B cell (primary cell): Measurements from ENCODE around the gene ST3GAL3. TPM values are rescaled to one million over a fixed set of nuclear protein-coding genes. Genes with fewer than 3 reads are reported as not detected.

Experiments used
- ATAC-seq: fragments of 200-7000 bp; cut with Tn5 transposase; one replicate; pipeline ENCODE4 v1.10.0; 2021; ENCODE audit warnings: low read depth, mild to moderate bottlenecking, moderate number of reproducible peaks, moderate library complexity
- CTCF ChIA-PET: fragments of 350-600 bp; sonication (Branson Sonifier 250); formaldehyde crosslinking; loops from one replicate; lab custom pipeline; 2021; ENCODE audit warnings: antibody characterized with exemption, inconsistent platforms; lab: Charles Lee
- POLR2A ChIA-PET: fragments of 350-600 bp; sonication (Branson Sonifier 250); formaldehyde crosslinking; loops from one replicate; lab custom pipeline; 2021; ENCODE audit warnings: antibody characterized with exemption; lab: Charles Lee
- DNase-seq: peaks from one replicate; pipeline ENCODE4 v3.0.0; 2013
- H2AFZ ChIP-seq: 2 replicates; pipeline ENCODE4 v1.6.1; 2012; ENCODE audit warnings: mild to moderate bottlenecking, low read depth, low read length; ENCODE audit not compliant: insufficient read depth, poor library complexity, severe bottlenecking
- H3K27ac ChIP-seq, 2 donors: 1 replicate in 1 of 2; 2 replicates in 1 of 2; pipeline ENCODE4 v1.5.1; 2012 to 2013; ENCODE audit warnings: low read length in 2 of 2, mild to moderate bottlenecking in 2 of 2, moderate library complexity in 1 of 2
- H3K27me3 ChIP-seq, 4 experiments: fragments of 200-600 bp in 1 of 4; sonication (generic) in 1 of 4; replicated peaks in 1 of 4; 1 replicate in 2 of 4; 2 replicates in 2 of 4; pipeline versions ENCODE4 v1.6.1 to v1.7.0; 2013 to 2016; ENCODE audit warnings: low read length in 3 of 4, mild to moderate bottlenecking in 2 of 4, mixed read lengths in 1 of 4, moderate library complexity in 1 of 4; ENCODE audit not compliant: insufficient read depth in 4 of 4, control insufficient read depth in 3 of 4; ENCODE audit errors: control extremely low read depth in 1 of 4
- H3K36me3 ChIP-seq, 2 experiments: replicated peaks in 1 of 2; 1 replicate in 1 of 2; 2 replicates in 1 of 2; pipeline versions ENCODE4 v1.6.1 to v1.7.1; 2013; ENCODE audit warnings: low read length in 1 of 2; ENCODE audit not compliant: insufficient read depth in 2 of 2, control insufficient read depth in 1 of 2; ENCODE audit errors: control extremely low read depth in 1 of 2, extremely low read depth in 1 of 2
- H3K4me1 ChIP-seq, 2 donors: fragments of 200-600 bp in 1 of 2; sonication (generic) in 1 of 2; 1 replicate in 1 of 2; 2 replicates in 1 of 2; pipeline versions ENCODE4 v1.5.1 to v1.6.1; 2013 to 2017; ENCODE audit warnings: low read length in 2 of 2; ENCODE audit not compliant: control insufficient read depth in 2 of 2, insufficient read depth in 2 of 2
- H3K4me2 ChIP-seq: replicated peaks from 2 replicates; pipeline ENCODE3; 2012; ENCODE audit warnings: mild to moderate bottlenecking, low read depth, low read length; ENCODE audit not compliant: poor library complexity, severe bottlenecking
- H3K4me3 ChIP-seq, 5 experiments: fragments of 200-600 bp in 1 of 5; sonication (generic) in 1 of 5; 1 replicate in 3 of 5; 2 replicates in 2 of 5; pipeline versions ENCODE4 v1.5.1 to v1.7.0; 2011 to 2016; ENCODE audit warnings: low read length in 4 of 5, mild to moderate bottlenecking in 4 of 5, low read depth in 2 of 5, control low read depth in 1 of 5, moderate library complexity in 1 of 5; ENCODE audit not compliant: insufficient read depth in 1 of 5; ENCODE audit errors: control extremely low read depth in 1 of 5, extremely low read depth in 1 of 5
- H3K79me2 ChIP-seq: fragments of 200-600 bp; sonication (generic); one replicate; pipeline ENCODE4 v1.6.0; 2016; ENCODE audit warnings: low read length; ENCODE audit not compliant: control insufficient read depth, insufficient read depth
- H3K9ac ChIP-seq: fragments of 200-600 bp; sonication (generic); 2 replicates; pipeline ENCODE4 v1.6.1; 2017; ENCODE audit warnings: mild to moderate bottlenecking, low read length, moderate library complexity
- H3K9me3 ChIP-seq, 3 donors: one replicate each; pipeline versions ENCODE4 v1.6.1 to v1.7.1; 2013; ENCODE audit warnings: low read length in 2 of 3; ENCODE audit not compliant: control insufficient read depth in 2 of 3, insufficient read depth in 1 of 3; ENCODE audit errors: control extremely low read depth in 1 of 3
- H4K20me1 ChIP-seq: 2 replicates; pipeline ENCODE4 v1.6.0; 2012; ENCODE audit warnings: mild to moderate bottlenecking, low read length; ENCODE audit not compliant: insufficient read depth, control insufficient read depth, poor library complexity, severe bottlenecking
- H3K27ac Mint-ChIP-seq: one replicate; pipeline ENCODE4 v1.8.0; 2021; ENCODE audit warnings: mixed read lengths
- H3K27me3 Mint-ChIP-seq: one replicate; pipeline ENCODE4 v1.8.0; 2021; ENCODE audit warnings: mixed read lengths
- H3K4me1 Mint-ChIP-seq: one replicate; pipeline ENCODE4 v1.8.0; 2021; ENCODE audit warnings: mixed read lengths
- H3K4me3 Mint-ChIP-seq: one replicate; pipeline ENCODE4 v1.8.0; 2021; ENCODE audit warnings: mixed read lengths
- H3K9me3 Mint-ChIP-seq: one replicate; pipeline ENCODE4 v1.8.0; 2022; ENCODE audit warnings: mixed read lengths; ENCODE audit not compliant: insufficient read depth
- CTCF ChIP-seq: fragments of 200-600 bp; IDR thresholded peaks from one replicate; pipeline ENCODE4 v1.8.0; 2022; ENCODE audit warnings: antibody characterized with exemption, mild to moderate bottlenecking
- EZH2 ChIP-seq: IDR thresholded peaks from 2 replicates; pipeline ENCODE4 v1.6.1; 2012; ENCODE audit warnings: borderline replicate concordance, low read depth, mild to moderate bottlenecking, moderate library complexity, low read length; ENCODE audit not compliant: insufficient read depth, poor library complexity, severe bottlenecking
- WGBS: methylation state at CpG from one replicate; pipeline ENCODE4 v1.1.5; 2013; ENCODE audit warnings: missing lambda C conversion rate; ENCODE audit not compliant: insufficient coverage; 5-methylcytosine and 5-hydroxymethylcytosine counted together
- intact Hi-C: fragments of 100-400 bp; cut with micrococcal nuclease; formaldehyde crosslinking; loops from one replicate; pipeline ENCODE4 v1.10.0; 2022
- polyA plus RNA-seq: library from polyadenylated mRNA; depleted of rRNA; stranded (reverse); fragments of >200 nt; gene quantifications from 2 replicates; pipeline ENCODE4 v1.2.3, GENCODE V29; 2012
- total RNA-seq, 2 donors: library from RNA; stranded (reverse); fragments of 120-200 nt in 1 of 2; gene quantifications; 1 replicate in 1 of 2; 2 replicates in 1 of 2; pipeline versions ENCODE4 v1.2.3 to v1.2.4, GENCODE V29; 2013 to 2022

ST3GAL3 gene
- total and polyA plus RNA-seq, 2 donors (not counting 1 experiment from before 2014, with no cell fraction given) = 16.8 to 31.4 TPM

DNA sequence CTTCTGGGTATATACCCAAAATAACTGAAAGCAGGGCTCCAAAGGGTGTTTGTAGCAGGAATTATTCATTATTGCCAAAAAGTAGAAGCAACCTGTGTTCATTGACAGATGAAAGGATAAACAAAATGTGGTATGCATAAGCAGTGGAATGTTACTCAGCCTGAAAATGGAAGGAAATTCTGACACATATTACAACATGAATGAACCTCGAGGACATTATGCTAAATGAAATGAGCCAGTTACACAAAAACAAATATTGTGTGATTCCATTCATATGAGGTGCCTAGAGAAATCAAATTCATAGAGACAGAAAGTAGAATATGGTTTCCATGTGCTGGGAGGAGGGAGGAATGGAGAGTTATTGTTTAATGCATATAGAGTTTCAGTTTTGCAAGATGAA is 140.0 kb downstream of the ST3GAL3 start:
- Histone ChIP-seq H3K4me2 (no peak overlapping the region), H3K9me3 (no peaks in the 10 kb centered on the region), H3K9ac (no peak overlapping the region), H3K27me3 (no peaks in the 10 kb centered on the region), H3K27ac (no peak overlapping the region), H3K4me1 (no peaks in the 10 kb centered on the region), H3K4me3 (no peak overlapping the region), H3K36me3 (peaks cover 0 to 3% of the 10 kb centered on the region in 2 experiments), H2AFZ (no peak overlapping the region), H4K20me1 (no peaks in the 10 kb centered on the region), H3K79me2 (no peaks in the 10 kb centered on the region)
- no peak overlapping the region for H3K27ac Mint-ChIP-seq
- H3K27me3 Mint-ChIP-seq = no peaks in the 10 kb centered on the region
- ChIA-PET CTCF (no interaction called here), POLR2A (no interaction called here)
- intact Hi-C loops = no loop called here
- no peaks in the 10 kb centered on the region for H3K9me3 Mint-ChIP-seq
- TF ChIP-seq CTCF = no peak
- TF ChIP-seq EZH2 = no peak
- peaks cover 3% of the 10 kb centered on the region for H3K4me1 Mint-ChIP-seq
- DNase-seq = no peak
- ATAC-seq = no peak
- no CpG with 5 or more reads among the region's 1 CpG for WGBS
- no peak overlapping the region for H3K4me3 Mint-ChIP-seq

GRCh38 chr1:43847882-43848281 is 140.5 kb downstream of the ST3GAL3 start:
- H3K4me1 ChIP-seq = no peaks in the 10 kb centered on the region
- DNase-seq = no peak
- H3K27ac ChIP-seq = no peak overlapping the region
- H2AFZ ChIP-seq = no peak overlapping the region
- Mint-ChIP-seq H3K4me1 (peaks cover 5% of the 10 kb centered on the region), H3K27me3 (no peaks in the 10 kb centered on the region), H3K4me3 (no peak overlapping the region), H3K9me3 (no peaks in the 10 kb centered on the region), H3K27ac (no peak overlapping the region)
- no CpG with 5 or more reads among the region's 4 CpGs for WGBS
- H3K79me2 ChIP-seq = no peaks in the 10 kb centered on the region
- ChIA-PET CTCF (no interaction called here), POLR2A (no interaction called here)
- no peak overlapping the region for H3K4me2 ChIP-seq
- no peaks in the 10 kb centered on the region for H3K9me3 ChIP-seq
- no peaks in the 10 kb centered on the region for H3K27me3 ChIP-seq
- ATAC-seq = no peak
- no peak overlapping the region for H3K9ac ChIP-seq
- intact Hi-C loops = no loop called here
- no peak overlapping the region for H3K4me3 ChIP-seq
- TF ChIP-seq CTCF = no peak
- no peak for TF ChIP-seq EZH2
- H3K36me3 ChIP-seq = peaks cover 0 to 3% of the 10 kb centered on the region in 2 experiments
- H4K20me1 ChIP-seq = no peaks in the 10 kb centered on the region
